Lung (tissue), 12 donors: Measurements from ENCODE around the gene B4GALNT1. TPM values are rescaled to one million over a fixed set of nuclear protein-coding genes. Genes with fewer than 3 reads are reported as not detected.

Experiments used
- ATAC-seq: fragments of 200-7000 bp; cut with Tn5 transposase; one replicate; pipeline ENCODE4 v1.9.1; 2020; ENCODE audit warnings: moderate number of reproducible peaks; ENCODE audit not compliant: insufficient read depth, low FRiP score
- DNase-seq, 3 donors: peaks; one replicate each; pipeline ENCODE4 v3.0.0-alpha.2; 2013 to 2017
- H3K27ac ChIP-seq, 2 donors: one replicate each; pipeline ENCODE4 v1.5.1; 2013; ENCODE audit warnings: mild to moderate bottlenecking in 2 of 2, moderate library complexity in 2 of 2, control low read depth in 1 of 2, inconsistent platforms in 1 of 2, low read depth in 1 of 2, low read length in 1 of 2
- H3K27me3 ChIP-seq, 3 donors: one replicate each; pipeline ENCODE4 v1.5.1; 2013; ENCODE audit warnings: low read length in 2 of 3; ENCODE audit not compliant: control insufficient read depth in 3 of 3, insufficient read depth in 3 of 3
- H3K36me3 ChIP-seq, 4 donors: one replicate each; pipeline ENCODE4 v1.5.1; 2013; ENCODE audit warnings: low read length in 4 of 4, mild to moderate bottlenecking in 1 of 4, moderate library complexity in 1 of 4; ENCODE audit not compliant: control insufficient read depth in 4 of 4, insufficient read depth in 4 of 4
- H3K4me1 ChIP-seq, 5 donors: one replicate each; pipeline ENCODE4 v1.5.1; 2013; ENCODE audit warnings: low read length in 5 of 5, mild to moderate bottlenecking in 2 of 5, moderate library complexity in 1 of 5; ENCODE audit not compliant: control insufficient read depth in 5 of 5, insufficient read depth in 5 of 5
- H3K4me3 ChIP-seq: one replicate; pipeline ENCODE4 v1.5.1; 2013; ENCODE audit warnings: mild to moderate bottlenecking, control low read depth, moderate library complexity
- H3K9ac ChIP-seq, 2 donors: one replicate each; pipeline ENCODE4 v1.5.1; 2013; ENCODE audit warnings: low read length in 2 of 2, control low read depth in 1 of 2; ENCODE audit not compliant: insufficient read depth in 1 of 2
- H3K9me3 ChIP-seq, 4 donors: one replicate each; pipeline ENCODE4 v1.5.1; 2013; ENCODE audit warnings: low read length in 3 of 4, mild to moderate bottlenecking in 1 of 4, moderate library complexity in 1 of 4; ENCODE audit not compliant: control insufficient read depth in 4 of 4, insufficient read depth in 3 of 4
- CTCF ChIP-seq: IDR thresholded peaks from 2 replicates; pipeline ENCODE4 v1.5.1; 2012; ENCODE audit warnings: mild to moderate bottlenecking; ENCODE audit errors: control extremely low read depth, extremely low read depth
- WGBS, 2 donors: extraction: QIAGEN DNeasy Blood & Tissue Kit; methylation state at CpG; one replicate each; pipeline ENCODE4 v1.1.7; 2013; 5-methylcytosine and 5-hydroxymethylcytosine counted together
- polyA plus RNA-seq, 2 donors: library from polyadenylated mRNA; stranded (reverse); fragments of 200-250 nt; gene quantifications; one replicate each; pipeline ENCODE4 v1.2.1, GENCODE V29; 2013
- total RNA-seq, 2 donors: library from RNA; depleted of rRNA in 1 of 2; stranded (reverse); fragments of >200 nt in 1 of 2; gene quantifications; one replicate each; pipeline ENCODE4 v1.2.1, GENCODE V29; 2014 to 2021
- donor health status: control.
- donor health status: control.
- donor health status: Bipolar disorder and iron deficiency.
- donor health status: healthy.
- donor health status: DM: yes; HTN: yes; CAD: no.

Gene B4GALNT1
- total and polyA plus RNA-seq, 4 donors: 0.51 to 2.5 (median 0.73) TPM

- no peak overlapping the region for H3K4me3 ChIP-seq
- peaks cover 0 to 12% (median 10%) of the 10 kb centered on the region in 4 donors for H3K36me3 ChIP-seq
- H3K9ac ChIP-seq: no peak overlapping the region
- DNase-seq (no peak), ATAC-seq (no peak)
- 67 to 81% methylated on average over 2 of the region's 2 CpGs for WGBS, 2 donors
- H3K27ac ChIP-seq: no peak overlapping the region
- H3K27me3 ChIP-seq: no peaks in the 10 kb centered on the region
- peaks cover 5 to 38% (median 10%) of the 10 kb centered on the region in 5 donors for H3K4me1 ChIP-seq
- TF ChIP-seq CTCF: no peak
- H3K9me3 ChIP-seq: no peaks in the 10 kb centered on the region
These were observed 26.6 kb downstream of the B4GALNT1 start for GRCh38 chr12:57606399-57606798.

DNA sequence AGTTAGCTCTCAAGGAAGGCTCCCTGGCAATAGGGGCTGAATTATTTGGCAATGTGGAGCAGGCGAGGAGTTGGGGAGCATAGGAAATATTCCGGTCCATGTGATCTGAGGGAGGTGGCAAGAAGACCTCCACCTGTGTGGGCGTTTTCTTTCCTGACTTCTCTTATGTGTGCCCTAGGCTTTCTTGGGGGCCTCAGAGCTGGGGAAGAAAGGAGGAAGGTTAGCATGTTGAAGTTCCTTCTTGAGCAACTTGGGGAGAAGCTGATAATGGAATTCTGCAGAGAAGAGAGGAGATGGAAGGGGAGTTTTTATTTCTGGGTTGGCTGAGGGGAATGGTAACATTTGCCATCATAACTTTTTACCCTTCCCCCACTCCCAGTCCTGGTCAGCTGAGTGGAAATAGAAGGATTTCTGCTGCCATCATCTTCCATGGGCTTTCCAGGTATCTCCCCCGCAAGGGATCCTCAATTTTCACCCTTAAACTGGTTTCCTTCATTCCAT is 27.1 kb downstream of the B4GALNT1 start:
- no peak for ATAC-seq
- no peak for TF ChIP-seq CTCF
- Histone ChIP-seq H3K36me3 (peaks cover under 1 to 16% (median 10%) of the 10 kb centered on the region in 4 donors), H3K9ac (no peak overlapping the region), H3K4me3 (no peak overlapping the region), H3K27ac (no peak overlapping the region), H3K4me1 (peaks cover 5 to 36% (median 9%) of the 10 kb centered on the region in 5 donors), H3K9me3 (no peaks in the 10 kb centered on the region), H3K27me3 (no peaks in the 10 kb centered on the region)
- WGBS, 2 donors: 82 to 85% methylated on average over 4 of the region's 4 CpGs
- DNase-seq: no peak

- Histone ChIP-seq H3K4me1 (peaks cover 5 to 33% (median 7%) of the 10 kb centered on the region in 5 donors), H3K27me3 (no peaks in the 10 kb centered on the region), H3K27ac (peak overlapping the region; percentile 63 to 84), H3K9me3 (no peaks in the 10 kb centered on the region), H3K9ac (peak overlapping the region; percentile 63 to 71), H3K36me3 (peaks cover 4 to 19% (median 11%) of the 10 kb centered on the region in 4 donors), H3K4me3 (peak overlapping the region; percentile 48)
- ATAC-seq (peak; percentile 25), DNase-seq (peak; percentile 41 to 48 (median 46))
- 15 to 26% methylated on average over 18 to 25 of the region's 25 CpGs for WGBS, 2 donors
- TF ChIP-seq CTCF: no peak
These were observed 27.8 kb downstream of the B4GALNT1 start for GRCh38 chr12:57604992-57605810.
